ENCODE measurements around the gene CDK19. TPM values are rescaled to one million over a fixed set of nuclear protein-coding genes. Genes with fewer than 3 reads are reported as not detected.
"Not testable (repeated sequence)": the region's sequence is repeated elsewhere in the genome, so short reads cannot be mapped to it uniquely, and the experiment has no call there.

CDK19 gene
- total RNA-seq, 6 experiments from 2014 or later = 2.8 to 7.9 (median 5.5) TPM

- no peak for ATAC-seq
- WGBS (ENCODE audit: insufficient coverage, low coverage, low lambda C conversion rate, missing lambda C conversion rate) = 72% methylated on average over 2 of the region's 2 CpGs
- intact Hi-C loops (cut with DNase I) = no loop called here
Observed at GRCh38 chr6:110587328-110587727, 227.9 kb downstream of the CDK19 start.

DNA sequence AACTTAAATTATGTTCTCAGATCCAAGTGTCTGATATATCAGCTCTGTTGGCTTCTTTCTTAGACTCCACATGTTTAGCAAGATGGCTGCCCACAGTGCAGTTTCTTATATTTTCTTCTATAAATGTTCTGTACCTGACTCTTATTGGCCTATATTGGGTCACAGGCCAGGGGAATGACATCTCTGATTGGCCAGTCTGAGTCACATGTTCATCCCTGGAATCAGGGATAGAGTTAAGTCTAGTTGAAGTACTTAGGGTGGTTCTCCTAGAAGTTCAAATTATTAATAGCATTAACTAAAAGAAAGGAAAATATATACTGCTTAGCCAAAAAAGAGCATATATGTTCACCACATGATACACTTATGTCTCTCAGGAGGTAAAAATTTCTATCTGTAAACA, 233.6 kb downstream of the CDK19 start:
- Histone ChIP-seq H3K4me1 (no peaks in the 10 kb centered on the region), H3K9me3 (no peaks in the 10 kb centered on the region), H3K4me3 (no peak overlapping the region), H3K36me3 (no peaks in the 10 kb centered on the region), H3K27ac (no peak overlapping the region), H3K27me3 (no peaks in the 10 kb centered on the region)
- no peak for DNase-seq
- ATAC-seq = no peak
- intact Hi-C loops (cut with DNase I) = no loop called here
- TF ChIP-seq, protein P1, sequence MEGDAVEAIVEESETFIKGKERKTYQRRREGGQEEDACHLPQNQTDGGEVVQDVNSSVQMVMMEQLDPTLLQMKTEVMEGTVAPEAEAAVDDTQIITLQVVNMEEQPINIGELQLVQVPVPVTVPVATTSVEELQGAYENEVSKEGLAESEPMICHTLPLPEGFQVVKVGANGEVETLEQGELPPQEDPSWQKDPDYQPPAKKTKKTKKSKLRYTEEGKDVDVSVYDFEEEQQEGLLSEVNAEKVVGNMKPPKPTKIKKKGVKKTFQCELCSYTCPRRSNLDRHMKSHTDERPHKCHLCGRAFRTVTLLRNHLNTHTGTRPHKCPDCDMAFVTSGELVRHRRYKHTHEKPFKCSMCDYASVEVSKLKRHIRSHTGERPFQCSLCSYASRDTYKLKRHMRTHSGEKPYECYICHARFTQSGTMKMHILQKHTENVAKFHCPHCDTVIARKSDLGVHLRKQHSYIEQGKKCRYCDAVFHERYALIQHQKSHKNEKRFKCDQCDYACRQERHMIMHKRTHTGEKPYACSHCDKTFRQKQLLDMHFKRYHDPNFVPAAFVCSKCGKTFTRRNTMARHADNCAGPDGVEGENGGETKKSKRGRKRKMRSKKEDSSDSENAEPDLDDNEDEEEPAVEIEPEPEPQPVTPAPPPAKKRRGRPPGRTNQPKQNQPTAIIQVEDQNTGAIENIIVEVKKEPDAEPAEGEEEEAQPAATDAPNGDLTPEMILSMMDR (IDR thresholded peaks at IDR 0.05) = no peak
- no peak for TF ChIP-seq POLR2A (IDR thresholded peaks at IDR 0.05)

More at GRCh38 chr6:110587328-110587727, 227.9 kb downstream of the CDK19 start:
- no peak overlapping the region for H3K4me3 ChIP-seq
- H3K27ac ChIP-seq = no peak overlapping the region
- H3K4me1 ChIP-seq = no peaks in the 10 kb centered on the region
- H3K36me3 ChIP-seq = no peaks in the 10 kb centered on the region
- TF ChIP-seq POLR2A (IDR thresholded peaks at IDR 0.05) = no peak
- TF ChIP-seq, protein P1 (IDR thresholded peaks at IDR 0.05) = no peak
- no peaks in the 10 kb centered on the region for H3K27me3 ChIP-seq
- no peak for DNase-seq
- H3K9me3 ChIP-seq = no peaks in the 10 kb centered on the region

GRCh38 chr6:110577596-110578167, 237.6 kb downstream of the CDK19 start:
- H3K27me3 ChIP-seq; H3K4me1 ChIP-seq; DNase-seq; H3K27ac ChIP-seq; ATAC-seq; H3K36me3 ChIP-seq; H3K4me3 ChIP-seq; H3K9me3 ChIP-seq; intact Hi-C loops (cut with DNase I): not testable (repeated sequence)

GRCh38 chr6:110575925-110576463, 239.3 kb downstream of the CDK19 start:
- Histone ChIP-seq H3K4me3 (no peak overlapping the region), H3K9me3 (no peaks in the 10 kb centered on the region), H3K4me1 (no peaks in the 10 kb centered on the region), H3K27me3 (no peaks in the 10 kb centered on the region), H3K27ac (no peak overlapping the region), H3K36me3 (no peaks in the 10 kb centered on the region)
- no peak for DNase-seq
- WGBS (ENCODE audit: insufficient coverage, low coverage, low lambda C conversion rate, missing lambda C conversion rate) = 84% methylated on average over 5 of the region's 5 CpGs
- intact Hi-C loops (cut with DNase I) = no loop called here
- TF ChIP-seq, protein P1 (IDR thresholded peaks at IDR 0.05) = no peak
- TF ChIP-seq POLR2A (IDR thresholded peaks at IDR 0.05) = no peak
- no peak for ATAC-seq

GRCh38 chr6:110574817-110575216, 240.5 kb downstream of the CDK19 start:
- Histone ChIP-seq H3K4me1 (no peaks in the 10 kb centered on the region), H3K27ac (no peak overlapping the region), H3K36me3 (no peaks in the 10 kb centered on the region), H3K27me3 (no peaks in the 10 kb centered on the region), H3K9me3 (no peaks in the 10 kb centered on the region), H3K4me3 (no peak overlapping the region)
- intact Hi-C loops (cut with DNase I) = no loop called here
- DNase-seq (no peak), ATAC-seq (no peak)
- TF ChIP-seq POLR2A (IDR thresholded peaks at IDR 0.05) = no peak
- WGBS (ENCODE audit: insufficient coverage, low coverage, low lambda C conversion rate, missing lambda C conversion rate) = 81% methylated on average over 3 of the region's 3 CpGs

- no peak overlapping the region for H3K27ac ChIP-seq
- H3K9me3 ChIP-seq = no peaks in the 10 kb centered on the region
- 33% methylated on average over 2 of the region's 2 CpGs for WGBS (ENCODE audit: insufficient coverage, low coverage, low lambda C conversion rate, missing lambda C conversion rate)
- H3K27me3 ChIP-seq = no peaks in the 10 kb centered on the region
- intact Hi-C loops (cut with DNase I) = no loop called here
- no peaks in the 10 kb centered on the region for H3K36me3 ChIP-seq
- no peak overlapping the region for H3K4me3 ChIP-seq
- DNase-seq = no peak
- TF ChIP-seq, protein P1 (IDR thresholded peaks at IDR 0.05) = no peak
- no peak for TF ChIP-seq POLR2A (IDR thresholded peaks at IDR 0.05)
- ATAC-seq = no peak
- H3K4me1 ChIP-seq = no peaks in the 10 kb centered on the region
Observed at GRCh38 chr6:110573537-110573936, 241.7 kb downstream of the CDK19 start.

Measured in right lobe of liver (tissue), 6 donors.